ENCODE data around the gene ATP6AP1. TPM values are rescaled to one million over a fixed set of nuclear protein-coding genes. Genes with fewer than 3 reads are reported as not detected.

Gene ATP6AP1
- total and polyA plus RNA-seq, 9 of the 15 experiments (the other 6 are each of a cell fraction or from before 2014, with no cell fraction given) = 8.3 to 90.5 (median 52.9) TPM

DNA sequence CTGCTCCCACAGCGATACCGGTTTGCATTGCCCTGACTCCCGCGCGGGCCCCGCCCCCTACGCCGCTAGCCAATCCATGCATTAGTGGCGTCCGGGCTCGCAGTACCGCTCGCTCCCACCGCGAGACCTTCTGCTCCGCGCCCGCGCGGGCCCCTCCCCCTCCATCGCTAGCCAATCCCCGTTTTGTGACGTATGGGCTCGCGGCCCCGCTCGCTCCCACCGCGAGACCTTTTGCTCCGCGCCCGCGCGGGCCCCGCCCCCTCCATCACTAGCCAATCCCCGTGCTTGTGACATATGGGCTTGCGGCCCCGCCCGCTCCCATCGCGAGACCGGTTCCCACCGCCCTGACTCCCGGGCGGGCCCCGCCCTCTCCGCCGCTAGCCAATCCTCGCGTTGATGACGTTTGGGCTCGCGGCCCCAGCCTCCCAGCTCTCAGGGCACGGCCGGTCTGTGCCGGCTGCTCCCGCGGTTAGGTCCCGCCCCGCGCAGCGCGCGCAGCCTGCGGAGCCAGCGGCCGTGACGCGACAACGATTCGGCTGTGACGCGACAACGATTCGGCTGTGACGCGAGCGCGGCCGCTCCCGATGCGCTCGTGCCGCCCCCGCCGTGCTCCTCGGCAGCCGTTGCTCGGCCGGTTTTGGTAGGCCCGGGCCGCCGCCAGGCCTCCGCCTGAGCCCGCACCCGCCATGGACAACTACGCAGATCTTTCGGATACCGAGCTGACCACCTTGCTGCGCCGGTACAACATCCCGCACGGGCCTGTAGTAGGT is 49.5 kb upstream of the ATP6AP1 start, which contains the start of gene EMD (continued):
- TF ChIP-seq, protein P1, sequence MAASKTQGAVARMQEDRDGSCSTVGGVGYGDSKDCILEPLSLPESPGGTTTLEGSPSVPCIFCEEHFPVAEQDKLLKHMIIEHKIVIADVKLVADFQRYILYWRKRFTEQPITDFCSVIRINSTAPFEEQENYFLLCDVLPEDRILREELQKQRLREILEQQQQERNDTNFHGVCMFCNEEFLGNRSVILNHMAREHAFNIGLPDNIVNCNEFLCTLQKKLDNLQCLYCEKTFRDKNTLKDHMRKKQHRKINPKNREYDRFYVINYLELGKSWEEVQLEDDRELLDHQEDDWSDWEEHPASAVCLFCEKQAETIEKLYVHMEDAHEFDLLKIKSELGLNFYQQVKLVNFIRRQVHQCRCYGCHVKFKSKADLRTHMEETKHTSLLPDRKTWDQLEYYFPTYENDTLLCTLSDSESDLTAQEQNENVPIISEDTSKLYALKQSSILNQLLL (CRISPR knock-in tag; IDR thresholded peaks at IDR 0.05; ENCODE audit: borderline replicate concordance) = no peak
- TF ChIP-seq, protein P2, sequence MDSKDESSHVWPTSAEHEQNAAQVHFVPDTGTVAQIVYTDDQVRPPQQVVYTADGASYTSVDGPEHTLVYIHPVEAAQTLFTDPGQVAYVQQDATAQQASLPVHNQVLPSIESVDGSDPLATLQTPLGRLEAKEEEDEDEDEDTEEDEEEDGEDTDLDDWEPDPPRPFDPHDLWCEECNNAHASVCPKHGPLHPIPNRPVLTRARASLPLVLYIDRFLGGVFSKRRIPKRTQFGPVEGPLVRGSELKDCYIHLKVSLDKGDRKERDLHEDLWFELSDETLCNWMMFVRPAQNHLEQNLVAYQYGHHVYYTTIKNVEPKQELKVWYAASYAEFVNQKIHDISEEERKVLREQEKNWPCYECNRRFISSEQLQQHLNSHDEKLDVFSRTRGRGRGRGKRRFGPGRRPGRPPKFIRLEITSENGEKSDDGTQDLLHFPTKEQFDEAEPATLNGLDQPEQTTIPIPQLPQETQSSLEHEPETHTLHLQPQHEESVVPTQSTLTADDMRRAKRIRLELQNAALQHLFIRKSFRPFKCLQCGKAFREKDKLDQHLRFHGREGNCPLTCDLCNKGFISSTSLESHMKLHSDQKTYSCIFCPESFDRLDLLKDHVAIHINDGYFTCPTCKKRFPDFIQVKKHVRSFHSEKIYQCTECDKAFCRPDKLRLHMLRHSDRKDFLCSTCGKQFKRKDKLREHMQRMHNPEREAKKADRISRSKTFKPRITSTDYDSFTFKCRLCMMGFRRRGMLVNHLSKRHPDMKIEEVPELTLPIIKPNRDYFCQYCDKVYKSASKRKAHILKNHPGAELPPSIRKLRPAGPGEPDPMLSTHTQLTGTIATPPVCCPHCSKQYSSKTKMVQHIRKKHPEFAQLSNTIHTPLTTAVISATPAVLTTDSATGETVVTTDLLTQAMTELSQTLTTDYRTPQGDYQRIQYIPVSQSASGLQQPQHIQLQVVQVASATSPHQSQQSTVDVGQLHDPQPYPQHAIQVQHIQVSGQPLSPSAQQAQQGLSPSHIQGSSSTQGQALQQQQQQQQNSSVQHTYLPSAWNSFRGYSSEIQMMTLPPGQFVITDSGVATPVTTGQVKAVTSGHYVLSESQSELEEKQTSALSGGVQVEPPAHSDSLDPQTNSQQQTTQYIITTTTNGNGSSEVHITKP (IDR thresholded peaks at IDR 0.05; ENCODE audit: partially characterized antibody) = peak; percentile 72
- TF ChIP-seq CXXC5 (CRISPR knock-in tag; IDR thresholded peaks at IDR 0.05) (peak; percentile 88), PML (IDR thresholded peaks at IDR 0.05; ENCODE audit: low read length) (0 out of 2 replicates have a peak, but pooled peaks have one; percentile 28), TAF1 (IDR thresholded peaks at IDR 0.05; ENCODE audit: control insufficient read depth, extremely low read depth, insufficient read depth, low read length, severe bottlenecking) (peak; percentile 49), HMGN3 (IDR thresholded peaks at IDR 0.05; ENCODE audit: borderline replicate concordance, extremely low read depth, insufficient read length, low read depth, low read length) (peak; percentile 68), PHF8 (IDR thresholded peaks at IDR 0.05; ENCODE audit: borderline replicate concordance, low read length) (peak; percentile 87; the same call in 1 of the 2 replicates), PTBP1 (IDR thresholded peaks at IDR 0.05; ENCODE audit: low read depth, low read length) (no peak), ESRRA (IDR thresholded peaks at IDR 0.05; ENCODE audit: borderline replicate concordance, low read depth) (peak; percentile 85), RBFOX2 (IDR thresholded peaks at IDR 0.05; ENCODE audit: low read depth, low read length) (peak; percentile 81)
- TF ChIP-seq, protein P3, sequence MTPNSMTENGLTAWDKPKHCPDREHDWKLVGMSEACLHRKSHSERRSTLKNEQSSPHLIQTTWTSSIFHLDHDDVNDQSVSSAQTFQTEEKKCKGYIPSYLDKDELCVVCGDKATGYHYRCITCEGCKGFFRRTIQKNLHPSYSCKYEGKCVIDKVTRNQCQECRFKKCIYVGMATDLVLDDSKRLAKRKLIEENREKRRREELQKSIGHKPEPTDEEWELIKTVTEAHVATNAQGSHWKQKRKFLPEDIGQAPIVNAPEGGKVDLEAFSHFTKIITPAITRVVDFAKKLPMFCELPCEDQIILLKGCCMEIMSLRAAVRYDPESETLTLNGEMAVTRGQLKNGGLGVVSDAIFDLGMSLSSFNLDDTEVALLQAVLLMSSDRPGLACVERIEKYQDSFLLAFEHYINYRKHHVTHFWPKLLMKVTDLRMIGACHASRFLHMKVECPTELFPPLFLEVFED (CRISPR knock-in tag; conservative IDR thresholded peaks at IDR 0.05) = no peak
- TF ChIP-seq, protein P4, sequence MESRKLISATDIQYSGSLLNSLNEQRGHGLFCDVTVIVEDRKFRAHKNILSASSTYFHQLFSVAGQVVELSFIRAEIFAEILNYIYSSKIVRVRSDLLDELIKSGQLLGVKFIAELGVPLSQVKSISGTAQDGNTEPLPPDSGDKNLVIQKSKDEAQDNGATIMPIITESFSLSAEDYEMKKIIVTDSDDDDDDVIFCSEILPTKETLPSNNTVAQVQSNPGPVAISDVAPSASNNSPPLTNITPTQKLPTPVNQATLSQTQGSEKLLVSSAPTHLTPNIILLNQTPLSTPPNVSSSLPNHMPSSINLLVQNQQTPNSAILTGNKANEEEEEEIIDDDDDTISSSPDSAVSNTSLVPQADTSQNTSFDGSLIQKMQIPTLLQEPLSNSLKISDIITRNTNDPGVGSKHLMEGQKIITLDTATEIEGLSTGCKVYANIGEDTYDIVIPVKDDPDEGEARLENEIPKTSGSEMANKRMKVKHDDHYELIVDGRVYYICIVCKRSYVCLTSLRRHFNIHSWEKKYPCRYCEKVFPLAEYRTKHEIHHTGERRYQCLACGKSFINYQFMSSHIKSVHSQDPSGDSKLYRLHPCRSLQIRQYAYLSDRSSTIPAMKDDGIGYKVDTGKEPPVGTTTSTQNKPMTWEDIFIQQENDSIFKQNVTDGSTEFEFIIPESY (CRISPR knock-in tag; IDR thresholded peaks at IDR 0.05) = no peak
- TF ChIP-seq, protein P5, sequence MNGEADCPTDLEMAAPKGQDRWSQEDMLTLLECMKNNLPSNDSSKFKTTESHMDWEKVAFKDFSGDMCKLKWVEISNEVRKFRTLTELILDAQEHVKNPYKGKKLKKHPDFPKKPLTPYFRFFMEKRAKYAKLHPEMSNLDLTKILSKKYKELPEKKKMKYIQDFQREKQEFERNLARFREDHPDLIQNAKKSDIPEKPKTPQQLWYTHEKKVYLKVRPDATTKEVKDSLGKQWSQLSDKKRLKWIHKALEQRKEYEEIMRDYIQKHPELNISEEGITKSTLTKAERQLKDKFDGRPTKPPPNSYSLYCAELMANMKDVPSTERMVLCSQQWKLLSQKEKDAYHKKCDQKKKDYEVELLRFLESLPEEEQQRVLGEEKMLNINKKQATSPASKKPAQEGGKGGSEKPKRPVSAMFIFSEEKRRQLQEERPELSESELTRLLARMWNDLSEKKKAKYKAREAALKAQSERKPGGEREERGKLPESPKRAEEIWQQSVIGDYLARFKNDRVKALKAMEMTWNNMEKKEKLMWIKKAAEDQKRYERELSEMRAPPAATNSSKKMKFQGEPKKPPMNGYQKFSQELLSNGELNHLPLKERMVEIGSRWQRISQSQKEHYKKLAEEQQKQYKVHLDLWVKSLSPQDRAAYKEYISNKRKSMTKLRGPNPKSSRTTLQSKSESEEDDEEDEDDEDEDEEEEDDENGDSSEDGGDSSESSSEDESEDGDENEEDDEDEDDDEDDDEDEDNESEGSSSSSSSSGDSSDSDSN (IDR thresholded peaks at IDR 0.05; ENCODE audit: borderline replicate concordance in 1 of 2, low read depth in 2 of 2, low read length in 2 of 2) = 0 out of 4 replicates have a peak, but pooled peaks of 1 of the 2 experiments have one; percentile 42

Data from K562 (cell line).